ENCODE measurements around the gene TMEM91.

- TF ChIP-seq CTCF (IDR thresholded peaks at IDR 0.05; ENCODE audit: control extremely low read depth in 1 of 3, insufficient read depth in 1 of 3, low read depth in 1 of 3, low read length in 3 of 3) (no peak), TAF7 (optimal IDR thresholded peaks at IDR 0.05; ENCODE audit: borderline replicate concordance, low read depth, low read length) (no peak), EP300 (IDR thresholded peaks at IDR 0.05; ENCODE audit: borderline replicate concordance in 1 of 2, low read depth in 2 of 2, low read length in 2 of 2) (no peak), POLR2AphosphoS5 (IDR thresholded peaks at IDR 0.05; ENCODE audit: low read depth, low read length) (no peak), EGR1 (IDR thresholded peaks at IDR 0.05; ENCODE audit: borderline replicate concordance, low read depth, low read length) (no peak), POLR2A (IDR thresholded peaks at IDR 0.05; ENCODE audit: control extremely low read depth in 1 of 2, low read depth in 2 of 2, low read length in 2 of 2) (no peak), TAF1 (IDR thresholded peaks at IDR 0.05; ENCODE audit: low read depth, low read length) (no peak), CEBPB (IDR thresholded peaks at IDR 0.05; ENCODE audit: low read depth, low read length) (no peak), MAX (IDR thresholded peaks at IDR 0.05) (no peak), ATF3 (IDR thresholded peaks at IDR 0.05; ENCODE audit: insufficient read depth, low read depth, low read length) (no peak), TEAD4 (IDR thresholded peaks at IDR 0.05; ENCODE audit: low read depth, low read length) (no peak)
Measured at GRCh38 chr19:41399525-41399924, 23.2 kb downstream of the TMEM91 start.

Measured in H1 (cell line).